IPS-18a (cell line): ENCODE data around the gene CBARP.

Experiments used
- H3K27ac ChIP-seq: one replicate; pipeline ENCODE4 v1.5.1; 2013; ENCODE audit warnings: low read length
- H3K27me3 ChIP-seq: one replicate; pipeline ENCODE4 v1.6.1; 2013; ENCODE audit warnings: mild to moderate bottlenecking, low read length; ENCODE audit not compliant: control insufficient read depth, insufficient read depth
- H3K36me3 ChIP-seq: one replicate; pipeline ENCODE4 v1.6.1; 2013; ENCODE audit warnings: low read depth, low read length; ENCODE audit not compliant: control insufficient read depth
- H3K4me1 ChIP-seq: one replicate; pipeline ENCODE4 v1.6.1; 2013; ENCODE audit warnings: low read depth, low read length; ENCODE audit not compliant: control insufficient read depth
- H3K4me3 ChIP-seq: one replicate; pipeline ENCODE4 v1.5.1; 2013; ENCODE audit warnings: low read length
- H3K9ac ChIP-seq: one replicate; pipeline ENCODE4 v1.6.1; 2013; ENCODE audit warnings: mild to moderate bottlenecking, low read length, moderate library complexity
- H3K9me3 ChIP-seq: one replicate; pipeline ENCODE4 v1.6.1; 2013; ENCODE audit warnings: low read depth, low read length; ENCODE audit not compliant: control insufficient read depth

CBARP gene

GRCh38 chr19:1222394-1222793 is 15.4 kb downstream of the CBARP start:
- Histone ChIP-seq H3K4me1 (no peaks in the 10 kb centered on the region), H3K4me3 (no peak overlapping the region), H3K9ac (no peak overlapping the region)

GRCh38 chr19:1221904-1222255 is 15.9 kb downstream of the CBARP start:
- Histone ChIP-seq H3K36me3 (no peaks in the 10 kb centered on the region), H3K4me1 (no peaks in the 10 kb centered on the region), H3K4me3 (no peak overlapping the region), H3K27ac (no peak overlapping the region), H3K9ac (no peak overlapping the region), H3K27me3 (no peaks in the 10 kb centered on the region), H3K9me3 (no peaks in the 10 kb centered on the region)

More at GRCh38 chr19:1222394-1222793, 15.4 kb downstream of the CBARP start:
- Histone ChIP-seq H3K9me3 (no peaks in the 10 kb centered on the region), H3K27me3 (no peaks in the 10 kb centered on the region), H3K27ac (no peak overlapping the region), H3K36me3 (no peaks in the 10 kb centered on the region)

- no peaks in the 10 kb centered on the region for H3K4me1 ChIP-seq
- no peak overlapping the region for H3K27ac ChIP-seq
- H3K9me3 ChIP-seq = no peaks in the 10 kb centered on the region
- no peak overlapping the region for H3K4me3 ChIP-seq
- no peak overlapping the region for H3K9ac ChIP-seq
- no peaks in the 10 kb centered on the region for H3K27me3 ChIP-seq
- no peaks in the 10 kb centered on the region for H3K36me3 ChIP-seq
Measured at GRCh38 chr19:1220976-1221903, 16.6 kb downstream of the CBARP start.

- H3K4me1 ChIP-seq = no peaks in the 10 kb centered on the region
- no peaks in the 10 kb centered on the region for H3K36me3 ChIP-seq
- no peaks in the 10 kb centered on the region for H3K9me3 ChIP-seq
- H3K27me3 ChIP-seq = no peaks in the 10 kb centered on the region
- H3K4me3 ChIP-seq = no peak overlapping the region
- H3K9ac ChIP-seq = no peak overlapping the region
- H3K27ac ChIP-seq = no peak overlapping the region
Measured at GRCh38 chr19:1220477-1220930, 17.3 kb downstream of the CBARP start.

GRCh38 chr19:1219786-1220476 is 17.9 kb downstream of the CBARP start:
- H3K4me1 ChIP-seq = no peaks in the 10 kb centered on the region

GRCh38 chr19:1218751-1219567 is 18.8 kb downstream of the CBARP start:
- Histone ChIP-seq H3K9ac (no peak overlapping the region), H3K36me3 (no peaks in the 10 kb centered on the region), H3K27me3 (no peaks in the 10 kb centered on the region), H3K27ac (no peak overlapping the region), H3K4me1 (no peaks in the 10 kb centered on the region), H3K9me3 (no peaks in the 10 kb centered on the region), H3K4me3 (no peak overlapping the region)

More at GRCh38 chr19:1219786-1220476, 17.9 kb downstream of the CBARP start:
- no peak overlapping the region for H3K4me3 ChIP-seq
- H3K36me3 ChIP-seq = no peaks in the 10 kb centered on the region
- no peaks in the 10 kb centered on the region for H3K27me3 ChIP-seq
- H3K9ac ChIP-seq = no peak overlapping the region
- H3K27ac ChIP-seq = no peak overlapping the region
- no peaks in the 10 kb centered on the region for H3K9me3 ChIP-seq

- Histone ChIP-seq H3K4me1 (no peaks in the 10 kb centered on the region), H3K36me3 (no peaks in the 10 kb centered on the region), H3K27me3 (no peaks in the 10 kb centered on the region), H3K9me3 (no peaks in the 10 kb centered on the region), H3K27ac (no peak overlapping the region), H3K4me3 (no peak overlapping the region), H3K9ac (no peak overlapping the region)
Measured at GRCh38 chr19:1217366-1217765, 20.4 kb downstream of the CBARP start.

GRCh38 chr19:1216756-1217155 is 21.0 kb downstream of the CBARP start:
- no peak overlapping the region for H3K9ac ChIP-seq
- H3K4me3 ChIP-seq = no peak overlapping the region
- H3K9me3 ChIP-seq = no peaks in the 10 kb centered on the region
- no peaks in the 10 kb centered on the region for H3K27me3 ChIP-seq
- H3K27ac ChIP-seq = no peak overlapping the region
- no peaks in the 10 kb centered on the region for H3K4me1 ChIP-seq
- H3K36me3 ChIP-seq = no peaks in the 10 kb centered on the region

- Histone ChIP-seq H3K4me1 (no peaks in the 10 kb centered on the region), H3K27ac (no peak overlapping the region), H3K4me3 (no peak overlapping the region), H3K9me3 (no peaks in the 10 kb centered on the region), H3K27me3 (no peaks in the 10 kb centered on the region), H3K9ac (no peak overlapping the region), H3K36me3 (no peaks in the 10 kb centered on the region)
Measured at GRCh38 chr19:1214862-1215731, 22.7 kb downstream of the CBARP start.

- Histone ChIP-seq H3K4me1 (no peaks in the 10 kb centered on the region), H3K36me3 (no peaks in the 10 kb centered on the region), H3K27ac (no peak overlapping the region), H3K27me3 (no peaks in the 10 kb centered on the region), H3K4me3 (no peak overlapping the region), H3K9me3 (no peaks in the 10 kb centered on the region), H3K9ac (no peak overlapping the region)
Measured at GRCh38 chr19:1214299-1214861, 23.4 kb downstream of the CBARP start.
